HG02759 (cell line): Measurements from ENCODE around the gene BMERB1.
"Not testable (repeated sequence)": the region's sequence is repeated elsewhere in the genome, so short reads cannot be mapped to it uniquely, and the experiment has no call there.

ENCODE experiments used
- ATAC-seq: cut with Tn5 transposase; IDR thresholded peaks from one replicate; pipeline ENCODE4 v1.9.1; 2021; ENCODE audit warnings: mild to moderate bottlenecking, moderate library complexity; ENCODE audit not compliant: unreplicated experiment

Gene BMERB1

DNA sequence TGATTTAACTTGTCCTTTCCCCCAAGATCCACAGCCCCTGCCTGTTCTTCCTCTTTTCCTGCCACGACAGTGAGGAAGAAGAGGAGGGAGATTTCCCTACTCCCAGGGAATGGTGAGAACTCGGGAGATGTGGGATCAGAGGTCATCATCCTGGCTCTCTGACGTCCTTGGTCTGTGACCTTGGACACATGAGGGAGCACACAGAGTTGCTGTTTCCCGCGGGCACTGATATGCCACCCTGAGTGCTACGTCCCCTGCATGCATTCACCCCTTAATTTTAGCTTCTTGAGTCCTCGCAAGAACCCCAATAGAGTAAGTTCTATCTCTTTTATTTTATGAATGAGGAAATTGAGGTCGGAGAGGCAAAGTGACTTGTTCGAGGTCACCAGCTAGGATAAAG lies 85.4 kb downstream of the BMERB1 start:
- ATAC-seq = no peak

DNA sequence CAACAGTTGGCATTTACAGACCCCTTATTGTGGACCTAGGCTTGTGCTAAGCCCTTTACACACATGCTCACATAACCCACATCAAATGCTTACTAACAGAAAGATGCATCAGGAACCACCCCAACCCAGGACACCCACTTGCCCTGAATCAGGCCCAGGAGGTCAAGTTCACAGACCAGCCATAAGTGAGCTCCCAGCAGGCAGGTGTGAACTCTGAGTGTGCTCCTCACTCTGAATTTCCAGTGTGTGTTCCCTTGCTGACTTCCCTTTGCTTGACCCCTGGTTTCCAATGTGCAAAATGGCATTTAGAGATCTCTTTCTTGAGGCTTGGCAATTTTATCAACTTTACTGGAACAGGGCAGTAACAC lies 87.0 kb downstream of the BMERB1 start:
- no peak for ATAC-seq

DNA sequence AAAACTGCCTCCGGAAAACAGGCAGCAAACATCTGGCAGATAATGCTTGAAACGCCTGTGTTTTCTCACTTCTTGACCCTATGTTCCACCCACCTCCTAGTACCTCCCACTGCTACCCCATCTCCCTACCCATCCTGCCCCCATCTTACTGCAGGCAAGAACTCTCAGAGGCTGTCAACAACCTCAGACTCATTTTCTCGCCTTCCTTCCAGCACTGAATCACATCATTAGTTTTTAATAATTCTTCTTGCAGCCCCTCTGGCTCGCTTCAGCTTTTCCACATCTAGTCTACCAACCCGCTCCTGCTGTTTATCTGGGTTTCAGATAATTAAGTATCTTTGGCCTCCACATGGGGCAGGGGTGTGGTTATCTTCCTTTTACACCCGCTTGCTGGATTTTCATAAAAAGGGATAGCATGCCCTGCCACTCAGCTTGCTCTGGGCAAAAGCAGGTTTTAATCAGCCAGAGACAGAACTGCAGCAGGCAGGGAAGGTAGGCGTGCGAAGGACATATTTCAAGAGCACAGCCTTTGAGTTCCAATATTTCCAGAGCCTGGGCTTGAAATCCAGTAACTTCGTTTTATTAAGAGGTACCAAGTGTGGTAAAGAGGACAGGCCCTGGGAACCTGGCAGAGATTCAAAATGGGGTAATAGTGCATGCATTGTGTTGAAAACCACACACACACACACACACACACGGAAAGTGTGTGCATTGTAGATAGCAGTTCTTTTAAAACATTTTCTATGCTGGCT lies 87.5 kb downstream of the BMERB1 start:
- ATAC-seq = no peak

DNA sequence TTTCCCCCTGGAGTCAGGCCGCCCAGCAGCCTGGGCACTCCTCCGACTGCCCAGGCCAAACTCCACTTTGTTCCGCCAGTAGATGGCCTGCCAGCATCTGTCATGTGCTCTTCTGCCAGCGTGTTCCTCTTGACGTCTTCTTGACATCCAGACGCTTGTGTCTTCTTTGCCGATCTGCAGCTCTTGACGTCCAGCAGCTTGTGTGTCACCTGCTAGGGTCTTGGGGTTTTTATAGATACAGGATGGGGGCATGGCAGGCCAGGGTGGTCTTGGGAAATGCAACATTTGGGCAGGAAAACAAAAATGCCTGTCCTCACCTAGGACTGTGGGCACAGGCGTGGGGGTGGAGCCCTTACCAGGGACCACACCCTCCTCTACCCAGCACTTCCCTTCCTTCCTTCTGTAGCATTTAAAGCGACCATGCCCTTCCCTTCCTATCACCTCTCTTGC lies 88.7 kb downstream of the BMERB1 start:
- no peak for ATAC-seq

DNA sequence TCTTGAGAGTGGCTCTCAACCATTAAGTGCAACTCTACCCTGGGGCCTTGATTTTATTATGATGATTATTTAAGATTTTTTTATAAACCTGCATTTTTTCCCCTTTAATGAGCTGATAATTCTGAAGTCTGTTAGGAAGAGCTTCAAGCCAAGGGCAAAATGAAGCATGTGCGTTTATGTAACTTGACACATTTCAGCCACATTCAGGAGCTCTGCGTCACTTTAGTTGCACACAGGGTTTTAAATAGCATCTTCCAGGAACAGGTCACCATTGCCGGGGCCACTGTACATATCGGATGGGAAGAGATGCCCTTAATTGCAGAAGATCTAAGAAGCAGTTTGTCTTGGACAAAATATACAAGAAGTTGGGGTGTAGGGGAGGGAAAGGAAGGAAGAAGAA lies 89.6 kb downstream of the BMERB1 start:
- ATAC-seq = no peak

DNA sequence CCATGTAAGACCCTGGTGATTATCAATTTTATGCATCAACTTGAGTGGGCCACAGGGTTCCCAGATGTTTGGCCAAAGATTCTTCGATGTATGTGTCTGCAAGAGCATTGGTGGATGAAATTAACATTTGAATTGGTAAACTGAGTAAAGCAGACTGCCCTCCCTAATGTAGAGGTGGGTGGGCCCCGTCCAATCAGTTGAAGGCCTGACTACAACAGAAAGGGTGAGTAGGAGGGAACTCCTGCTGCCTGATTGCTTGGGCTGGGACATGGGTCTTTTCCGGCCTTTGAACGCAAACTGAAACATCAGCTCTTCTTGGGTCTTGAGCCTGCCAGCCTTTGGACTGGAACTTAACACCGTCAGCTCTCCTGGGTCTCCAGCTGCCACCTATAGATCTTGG lies 90.6 kb downstream of the BMERB1 start:
- ATAC-seq = no peak

DNA sequence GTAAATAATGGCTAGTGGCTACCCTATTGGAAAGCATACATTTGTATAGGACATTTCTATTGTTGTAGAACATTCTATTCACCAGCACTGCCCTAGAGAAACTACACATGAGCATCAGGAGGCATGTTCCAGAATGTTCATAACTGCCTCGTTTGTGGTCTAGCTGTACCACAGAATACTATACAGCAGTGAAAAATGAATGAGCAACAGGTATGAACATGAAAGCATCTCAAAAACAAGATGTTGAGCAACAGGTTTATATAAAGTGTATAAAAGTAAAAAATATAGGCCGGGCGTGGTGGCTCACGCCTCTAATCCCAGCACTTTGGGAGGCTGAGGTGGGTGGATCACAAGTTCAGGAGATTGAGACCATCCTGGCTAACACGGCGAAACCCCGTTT lies 91.7 kb downstream of the BMERB1 start:
- ATAC-seq = no peak

DNA sequence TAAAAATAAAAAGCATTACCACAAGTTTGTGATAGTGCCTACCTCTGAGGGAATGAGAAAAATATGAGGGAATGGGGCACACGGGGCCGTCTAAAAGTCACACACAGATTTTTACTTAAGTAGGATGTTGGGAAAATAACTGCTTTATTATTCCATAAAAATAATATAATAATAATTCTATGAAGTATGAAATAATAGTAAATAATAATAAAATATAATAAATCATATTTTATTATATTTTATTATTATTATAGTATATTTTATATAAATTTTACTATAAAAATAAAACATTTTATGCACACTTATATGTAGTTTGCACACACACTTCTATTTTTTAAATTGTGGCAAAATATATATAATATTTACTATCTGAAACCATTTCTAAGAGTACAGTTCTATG lies 92.3 kb downstream of the BMERB1 start:
- ATAC-seq = no peak

DNA sequence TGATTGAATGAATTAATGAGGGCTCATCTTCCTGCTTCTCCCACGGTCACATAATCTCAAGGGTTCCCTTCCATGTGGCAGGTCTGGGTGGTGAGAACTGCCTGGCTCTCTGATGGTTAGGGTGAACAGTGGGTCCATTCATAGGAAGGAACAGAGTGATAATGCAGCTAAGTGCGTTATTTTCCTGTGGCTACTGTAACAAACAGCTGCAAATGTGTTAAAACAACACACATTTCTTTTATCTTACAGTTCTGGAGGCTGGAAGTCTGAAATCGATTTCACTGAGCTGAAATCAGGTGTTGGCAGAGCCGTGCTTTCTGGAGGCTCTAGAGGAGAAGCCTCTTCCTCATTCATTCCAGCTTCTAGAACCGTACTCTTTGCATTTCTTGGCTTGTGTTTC lies 95.3 kb downstream of the BMERB1 start:
- ATAC-seq = no peak

DNA sequence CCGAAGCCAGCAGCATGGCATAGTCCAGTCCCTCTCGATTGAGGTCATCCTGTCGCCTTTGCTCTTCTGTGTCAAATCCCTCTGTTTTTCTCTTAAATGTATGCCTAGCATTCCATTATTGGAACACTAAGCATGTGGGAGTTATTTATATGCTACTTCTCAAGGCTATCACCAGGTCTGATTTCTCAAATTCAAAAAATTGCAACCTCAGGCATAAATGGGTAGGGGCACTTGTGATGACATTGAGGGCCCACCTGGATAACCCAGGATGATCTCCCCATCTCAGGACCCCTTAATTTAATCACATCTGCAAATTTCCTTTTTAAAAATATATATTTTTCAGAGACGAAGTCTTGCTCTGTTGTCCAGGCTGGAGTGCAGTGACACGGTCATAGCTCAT lies 95.7 kb downstream of the BMERB1 start:
- no peak for ATAC-seq

DNA sequence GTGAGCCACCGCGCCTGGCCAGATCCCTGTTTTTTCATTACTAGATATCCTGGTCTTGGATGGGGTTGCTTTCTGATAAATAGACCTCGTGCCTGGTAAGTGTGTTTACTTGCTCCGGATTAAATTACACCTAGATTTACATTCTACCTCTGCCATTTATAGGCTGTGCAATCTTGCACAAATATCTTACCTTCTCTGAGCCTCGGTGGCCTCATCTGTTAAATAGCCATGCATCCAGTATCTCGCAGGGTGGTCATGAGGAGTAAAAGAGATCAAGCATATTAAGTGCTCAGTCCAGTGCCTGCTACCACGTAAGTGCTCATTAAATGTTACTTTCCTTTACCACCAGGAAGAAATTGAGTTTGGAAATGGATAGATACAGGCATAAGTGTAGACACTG lies 98.4 kb downstream of the BMERB1 start:
- no peak for ATAC-seq

DNA sequence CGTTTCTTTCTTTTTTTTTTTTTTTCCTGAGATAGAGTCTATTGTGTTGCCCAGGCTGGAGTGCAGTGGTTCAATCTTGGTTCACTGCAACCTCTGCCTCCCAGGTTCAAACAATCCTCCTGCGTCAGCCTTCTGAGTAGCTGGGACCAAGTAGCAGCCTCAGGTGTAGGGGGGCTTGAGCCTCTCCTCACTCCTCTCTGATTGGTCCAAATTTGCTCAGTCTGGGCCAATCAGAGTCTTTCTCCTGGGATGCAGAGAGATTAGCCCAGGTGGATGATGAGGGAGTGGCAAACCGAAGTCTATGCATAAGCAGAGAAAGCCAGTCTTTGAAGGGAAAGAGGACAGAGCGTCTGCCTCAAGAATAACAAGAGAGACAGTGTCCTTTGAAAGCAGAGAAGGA lies 99.0 kb downstream of the BMERB1 start:
- ATAC-seq = no peak

DNA sequence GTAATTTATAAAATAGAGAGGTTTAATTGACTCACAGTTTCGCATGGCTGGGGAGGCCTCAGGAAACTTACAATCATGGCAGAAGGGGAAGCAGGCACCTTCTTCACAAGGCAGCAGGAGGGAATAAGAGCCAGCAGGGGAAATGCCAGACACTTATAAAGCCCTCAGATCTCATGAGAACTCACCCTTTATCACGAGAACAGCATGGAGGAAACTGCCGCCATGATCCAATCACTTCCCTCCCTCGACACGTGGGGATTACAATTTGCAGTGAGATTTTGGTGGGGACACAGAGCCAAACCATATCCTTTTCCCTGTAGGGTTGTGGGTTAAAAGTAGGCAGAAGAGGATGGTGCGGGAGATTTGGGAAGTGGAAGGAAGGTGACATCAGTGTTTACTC lies 101.4 kb downstream of the BMERB1 start:
- ATAC-seq = no peak

DNA sequence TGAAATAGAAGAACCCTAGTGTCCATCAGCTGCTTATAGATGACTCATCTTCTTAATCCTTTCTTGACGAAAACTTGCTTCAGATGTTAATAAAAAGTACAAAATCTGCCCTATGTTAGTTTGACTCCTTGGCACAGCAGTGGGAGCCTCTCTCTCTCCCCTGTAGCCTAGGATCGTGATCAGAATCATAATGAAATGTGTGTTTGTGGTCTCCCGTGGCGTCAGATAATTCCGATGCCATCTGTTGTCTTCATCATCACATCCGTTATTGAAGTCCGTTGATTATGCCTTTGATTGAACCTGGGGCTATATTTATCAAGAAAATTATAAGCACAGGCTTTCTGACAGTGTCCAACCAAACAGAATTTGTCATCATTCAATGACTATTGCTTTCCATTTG lies 102.5 kb downstream of the BMERB1 start:
- no peak for ATAC-seq

DNA sequence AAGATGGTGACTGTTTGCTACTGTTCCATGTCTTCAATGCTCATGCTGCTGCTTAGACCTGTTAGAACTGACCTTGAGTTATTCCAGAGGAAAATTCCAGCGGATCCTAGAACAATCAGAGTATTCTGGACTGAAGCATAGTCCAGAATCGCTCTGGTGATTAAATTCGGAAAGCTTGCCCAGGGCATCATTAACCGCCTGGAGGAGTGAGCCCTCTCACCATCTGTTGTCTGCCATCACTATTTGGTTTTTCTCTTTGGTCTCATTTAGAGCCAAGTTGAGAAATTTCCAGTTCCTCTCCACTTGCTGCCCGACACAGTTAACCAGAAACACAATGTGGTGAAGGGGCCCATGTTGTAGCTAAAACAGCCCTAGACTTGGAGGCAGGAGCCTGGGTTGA lies 104.1 kb downstream of the BMERB1 start:
- no peak for ATAC-seq

DNA sequence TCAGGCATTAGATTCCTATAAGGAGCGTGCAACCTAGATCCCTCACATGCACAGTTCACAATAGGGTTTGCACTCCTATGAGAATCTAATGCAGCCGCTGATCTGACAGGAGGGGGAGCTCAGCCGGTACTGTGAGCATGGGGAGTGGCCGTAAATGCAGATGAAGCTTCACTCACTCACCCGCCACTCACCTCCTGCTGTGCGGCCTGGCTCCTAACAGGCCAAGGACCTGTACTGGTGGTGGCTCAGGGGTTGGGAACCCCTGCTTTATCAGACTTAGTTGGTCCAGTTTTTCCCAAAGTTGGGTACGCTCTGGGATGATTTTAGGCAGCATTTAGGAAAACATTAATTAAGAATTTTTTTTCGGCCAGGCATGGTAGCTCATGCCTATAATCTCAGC lies 104.8 kb downstream of the BMERB1 start:
- ATAC-seq = no peak

DNA sequence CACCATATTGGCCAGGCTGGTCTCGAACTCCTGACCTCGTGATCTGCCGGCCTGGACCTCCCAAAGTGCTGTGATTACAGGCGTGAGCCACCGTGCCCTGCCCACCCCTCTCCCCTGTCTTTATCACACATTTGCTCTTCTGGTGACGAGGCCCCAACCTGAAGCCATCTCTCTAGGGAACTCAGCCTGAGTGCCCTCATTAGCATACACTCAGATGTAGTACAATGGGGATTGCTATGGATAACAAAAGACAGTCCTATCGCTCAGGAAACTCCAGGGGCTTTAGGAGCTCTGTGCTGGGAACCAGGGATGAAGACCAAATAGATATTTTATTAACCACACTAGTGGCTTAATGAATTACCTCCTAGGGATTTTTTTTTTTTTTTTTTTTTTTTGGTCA lies 107.9 kb downstream of the BMERB1 start:
- no peak for ATAC-seq

DNA sequence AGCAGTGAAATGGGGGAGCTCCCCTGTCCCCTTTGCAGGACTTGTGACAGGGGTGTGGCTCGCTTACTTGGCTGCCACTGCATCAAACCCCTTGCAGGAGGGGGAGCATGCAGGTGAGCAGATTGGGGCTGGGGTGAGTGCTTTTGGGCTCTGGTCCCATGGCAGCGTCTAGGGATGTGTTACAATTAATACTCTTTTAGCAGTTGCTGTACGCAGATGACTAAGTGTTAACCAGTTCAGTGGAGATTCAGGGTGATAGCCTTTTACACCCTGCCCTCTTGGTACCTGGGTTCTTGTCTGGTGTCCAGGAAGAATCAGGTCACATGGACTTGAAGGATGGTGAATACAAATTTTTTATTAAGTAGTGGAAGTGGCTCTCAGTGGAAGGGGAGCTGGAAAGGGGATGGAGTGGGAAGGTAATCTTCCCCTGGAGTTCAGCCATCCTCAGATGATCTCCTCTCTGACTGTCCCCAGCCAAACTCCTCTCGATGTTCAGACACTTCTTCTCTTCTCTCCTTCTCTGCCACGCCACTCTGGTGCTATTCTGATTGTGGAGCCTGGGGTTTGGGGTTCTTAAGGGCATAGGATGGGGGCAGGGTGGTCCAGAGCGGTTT lies 108.5 kb downstream of the BMERB1 start:
- no peak for ATAC-seq

DNA sequence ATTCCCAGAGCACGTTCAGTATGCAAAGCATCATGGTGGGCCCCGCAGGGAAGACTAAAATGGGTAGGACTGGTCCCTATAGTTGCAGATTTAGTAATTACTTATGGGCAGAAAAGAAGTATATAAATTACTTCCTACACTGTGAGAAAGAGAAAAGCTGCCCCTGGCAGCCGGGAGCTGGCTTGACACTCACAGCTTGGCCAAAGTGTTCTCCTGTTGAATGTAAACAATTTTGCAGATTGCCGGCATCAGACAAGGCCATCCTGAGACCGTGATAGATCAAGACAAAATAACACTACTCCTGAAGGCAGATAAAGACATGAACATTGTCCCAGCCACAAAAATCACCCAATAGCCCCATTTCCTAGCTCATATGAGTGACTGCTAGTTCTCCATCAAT lies 110.0 kb downstream of the BMERB1 start:
- ATAC-seq = no peak

DNA sequence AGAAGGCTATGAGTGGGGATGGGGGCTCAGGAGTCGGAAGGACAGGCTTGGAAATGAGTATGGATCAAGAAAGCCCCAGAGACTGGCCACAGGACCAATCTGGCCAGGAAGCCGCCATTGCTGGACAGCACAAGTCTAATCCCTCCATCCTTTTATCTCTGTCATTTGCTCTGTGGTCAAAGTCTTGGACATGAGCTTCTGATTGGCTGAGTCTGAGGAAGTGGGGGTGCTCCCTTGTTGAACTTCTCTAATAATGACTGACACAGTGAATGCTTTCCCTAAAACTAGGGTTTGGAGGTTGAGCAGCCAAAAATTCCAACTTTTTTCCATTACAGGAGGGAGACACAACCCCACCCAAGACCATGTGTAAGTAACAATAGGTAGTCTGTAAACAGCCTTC lies 111.2 kb downstream of the BMERB1 start:
- ATAC-seq = no peak

DNA sequence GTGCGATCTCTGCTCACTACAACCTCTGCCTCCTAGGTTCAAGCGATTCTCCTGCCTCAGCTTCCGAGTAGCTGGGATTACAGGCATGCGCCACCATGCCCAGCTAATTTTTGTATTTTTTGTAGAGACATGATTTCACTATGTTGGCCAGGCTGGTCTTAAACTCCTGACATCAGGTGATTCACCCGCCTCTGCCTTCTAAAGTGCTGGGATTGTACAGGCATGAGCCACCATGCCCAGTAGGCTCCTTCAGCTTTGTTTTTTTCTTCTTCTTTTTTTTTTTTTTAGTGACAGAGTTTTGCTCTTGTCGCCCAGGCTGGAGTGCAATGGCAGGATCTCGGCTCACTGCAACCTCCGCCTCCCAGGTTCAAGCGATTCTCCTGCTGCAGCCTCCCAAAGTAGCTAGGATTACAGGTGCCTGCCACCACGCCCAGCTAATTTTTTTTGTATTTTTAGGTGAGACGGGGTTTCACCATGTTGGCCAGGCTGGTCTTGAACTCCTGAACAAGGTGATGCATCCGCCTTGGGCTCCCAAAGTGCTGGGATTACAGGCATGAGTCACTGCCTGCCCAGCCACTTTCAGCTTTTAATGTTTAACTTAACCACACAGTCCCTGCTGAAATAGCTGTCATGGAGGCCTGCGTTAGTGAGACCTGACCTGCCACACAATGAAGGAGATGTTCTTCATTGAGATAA lies 112.8 kb downstream of the BMERB1 start:
- not testable (repeated sequence) for ATAC-seq

DNA sequence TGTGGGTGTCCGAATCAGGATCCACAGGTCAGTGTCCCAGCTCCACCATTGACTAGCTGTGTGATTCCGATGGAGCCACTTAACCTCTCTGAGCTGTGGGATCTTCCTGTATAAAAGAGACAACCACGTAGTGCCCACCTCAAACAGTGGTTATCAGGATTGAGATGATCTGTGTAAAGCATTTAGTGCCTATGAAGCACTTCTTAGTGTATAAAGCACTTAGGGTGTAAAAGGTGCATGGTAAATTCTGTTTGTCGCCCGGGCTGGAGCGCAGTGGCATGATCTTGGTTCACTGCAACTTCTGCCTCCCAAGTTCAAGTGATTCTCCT lies 113.3 kb downstream of the BMERB1 start:
- ATAC-seq = no peak
